Skin epidermis (tissue), 12 donors: ENCODE data around the gene CFAP20.

Experiments used
- H3K27ac ChIP-seq, 21 experiments: fragments of 200-600 bp; sonication (generic) in 11 of 21; one replicate each; pipeline ENCODE4 v1.5.0; 2020; ENCODE audit warnings: mild to moderate bottlenecking in 3 of 21, inconsistent platforms in 2 of 21, moderate library complexity in 2 of 21
- H3K4me3 ChIP-seq, 7 experiments: fragments of 200-600 bp; sonication (generic) in 2 of 7; one replicate each; pipeline ENCODE4 v1.5.0; 2020; ENCODE audit warnings: inconsistent platforms in 2 of 7, mild to moderate bottlenecking in 2 of 7, moderate library complexity in 1 of 7

The CFAP20 gene

DNA sequence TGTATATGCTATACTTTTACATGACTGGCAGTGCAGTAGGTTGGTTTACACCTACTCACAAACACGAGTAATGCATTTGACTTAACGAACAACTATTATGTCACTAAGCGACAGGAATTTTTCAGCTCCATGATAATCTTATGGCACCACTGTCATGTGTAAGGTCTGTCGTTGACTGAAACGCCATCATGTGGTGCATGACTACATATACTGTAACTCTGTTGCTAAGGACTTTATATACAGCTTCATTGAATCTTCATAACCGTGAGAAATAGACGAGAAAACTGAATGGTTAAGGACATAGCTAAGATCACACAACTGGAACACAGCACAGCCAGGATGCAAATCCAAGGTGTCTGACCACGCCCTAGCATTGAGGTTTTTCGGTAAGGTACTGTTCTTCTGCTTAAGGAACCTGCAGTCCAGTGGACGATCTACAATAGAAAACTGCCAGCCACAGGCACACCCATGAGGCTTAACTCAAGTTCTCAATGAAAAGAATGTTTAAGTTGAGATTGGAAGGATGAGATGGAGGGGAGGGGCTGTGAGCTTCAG, 3.3 kb downstream of the CFAP20 start:
- Histone ChIP-seq H3K4me3 (no peak overlapping the region), H3K27ac (peak overlapping the region in 3 of 21 experiments; percentile 17 to 91 (median 89))

DNA sequence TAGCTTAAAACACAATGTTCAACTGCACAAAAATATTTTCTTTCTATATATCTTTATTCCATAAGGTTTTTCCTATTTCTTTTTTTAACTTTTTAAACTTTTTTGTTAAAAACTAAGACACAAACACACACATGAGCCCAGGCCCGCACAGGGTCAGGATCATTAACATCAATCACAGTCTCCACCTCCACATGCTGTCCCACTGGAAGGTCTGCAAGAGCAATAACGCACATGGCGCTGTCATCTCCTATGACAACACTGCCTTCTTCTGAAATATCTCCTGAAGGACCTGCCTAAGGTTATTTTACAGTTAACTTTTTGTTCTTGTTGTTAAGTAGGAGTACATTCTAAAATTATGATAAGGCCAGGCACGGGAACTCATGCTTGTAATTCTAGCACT, 4.1 kb downstream of the CFAP20 start:
- H3K27ac ChIP-seq, result no peak overlapping the region
- H3K4me3 ChIP-seq, result no peak overlapping the region

DNA sequence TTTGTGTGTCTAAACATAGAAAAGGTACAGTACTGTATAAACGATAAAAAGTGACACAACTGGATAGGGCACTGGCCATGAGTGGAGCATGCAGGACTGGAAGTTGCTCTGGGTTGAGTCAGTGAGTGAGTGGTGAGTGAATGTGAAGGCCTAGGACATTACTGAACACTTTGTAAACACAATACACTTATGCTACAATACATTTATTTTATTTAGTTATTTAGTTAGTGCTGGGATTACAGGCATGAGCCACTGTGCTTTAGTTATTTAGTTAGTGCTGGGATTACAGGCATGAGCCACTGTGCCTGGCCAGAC, 4.6 kb downstream of the CFAP20 start:
- H3K27ac ChIP-seq, result peak overlapping the region in 2 of 21 experiments; percentile 39 to 54
- no peak overlapping the region for H3K4me3 ChIP-seq

DNA sequence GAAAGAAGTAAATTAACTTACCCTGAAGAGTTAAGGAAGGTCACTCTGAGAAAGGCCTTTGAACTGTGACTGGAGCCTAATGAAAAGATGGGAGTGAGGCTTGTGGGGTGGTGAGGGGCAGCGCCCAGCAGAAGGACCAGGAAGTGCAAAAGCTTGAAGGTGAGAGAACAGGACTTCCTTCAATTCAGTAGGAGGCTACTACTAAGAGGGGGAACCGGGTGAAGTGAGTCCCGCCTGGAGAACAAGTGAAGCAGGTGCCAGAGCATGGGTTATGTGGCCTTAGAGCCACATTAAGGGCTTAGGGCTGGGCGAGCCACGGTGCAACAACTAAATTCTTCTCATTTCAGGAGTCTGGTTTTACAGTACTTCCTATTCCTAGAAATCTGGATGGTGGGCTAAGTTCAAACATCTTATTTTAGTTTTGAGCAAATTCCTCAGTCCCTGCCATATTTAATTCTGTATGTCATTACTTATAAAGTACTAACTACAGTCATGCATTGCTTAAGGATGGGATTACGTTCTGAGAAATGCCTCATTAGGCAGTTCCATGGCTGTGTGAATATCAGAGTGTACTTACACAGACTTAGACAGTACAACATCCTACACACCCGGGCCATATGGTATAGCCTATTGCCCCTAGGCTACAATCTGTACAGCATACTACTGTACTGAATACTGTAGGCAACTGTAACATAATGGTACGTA, 5.1 kb downstream of the CFAP20 start:
- Histone ChIP-seq H3K27ac (peak overlapping the region in 2 of 21 experiments; percentile 17 to 54), H3K4me3 (no peak overlapping the region)

DNA sequence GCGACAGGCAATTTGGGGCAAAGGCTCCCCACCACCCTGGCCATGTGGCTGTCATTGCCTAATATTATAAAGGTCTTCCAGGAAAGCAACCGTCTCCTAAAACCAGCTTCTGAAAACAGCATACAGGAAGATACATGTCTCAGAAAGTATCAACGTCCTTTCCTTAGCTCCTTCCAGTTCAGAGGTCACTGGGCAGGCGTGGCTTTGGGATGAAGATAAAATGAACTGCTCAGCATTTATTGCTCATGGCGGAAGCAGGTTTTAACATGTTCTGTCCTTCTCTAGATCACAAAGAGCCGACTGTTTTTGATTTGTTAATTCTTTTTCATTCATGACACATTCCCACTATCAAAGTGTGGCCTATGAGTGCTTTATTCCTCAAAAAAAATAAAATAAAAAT, 8.0 kb downstream of the CFAP20 start:
- Histone ChIP-seq H3K4me3 (no peak overlapping the region), H3K27ac (peak overlapping the region in 6 of 21 experiments; percentile 14 to 64 (median 34))

DNA sequence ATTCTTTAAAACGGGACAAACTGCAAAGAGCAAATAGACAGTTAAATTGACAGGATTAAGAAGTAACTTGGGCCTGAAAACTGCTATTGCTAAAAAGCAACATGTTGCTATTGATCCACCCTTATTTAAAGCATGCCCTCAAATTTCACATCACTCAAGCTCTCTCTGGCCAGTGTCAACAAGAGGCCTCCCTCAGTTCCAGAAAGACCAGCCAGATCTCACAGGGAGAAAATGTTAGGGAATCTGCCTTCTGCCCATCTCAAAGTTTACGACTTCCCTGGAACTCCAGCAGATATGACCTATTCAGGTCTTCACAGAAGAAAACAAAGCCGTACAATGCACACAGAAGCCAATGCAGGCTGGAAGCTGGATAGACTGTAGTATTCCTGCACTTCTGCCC, 8.9 kb downstream of the CFAP20 start:
- Histone ChIP-seq H3K27ac (peak overlapping the region in 3 of 21 experiments; percentile 10 to 49 (median 17)), H3K4me3 (no peak overlapping the region)

DNA sequence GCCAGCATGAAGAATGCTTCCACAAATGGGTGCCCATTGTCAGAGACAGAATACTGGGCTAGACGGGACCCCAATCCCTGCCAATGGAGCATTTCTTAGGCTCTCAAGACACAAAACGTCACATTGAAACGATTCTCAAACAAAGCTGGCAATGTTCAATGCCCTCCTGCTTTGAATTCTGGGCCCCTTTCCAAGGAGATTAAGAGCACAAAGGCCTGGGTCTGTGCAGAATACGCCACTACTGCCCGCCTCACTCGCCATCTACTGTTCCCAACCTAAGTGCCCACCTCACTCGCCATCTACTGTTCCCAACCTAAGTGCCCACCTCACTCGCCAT, 9.7 kb downstream of the CFAP20 start:
- Histone ChIP-seq H3K4me3 (no peak overlapping the region), H3K27ac (peak overlapping the region in 3 of 21 experiments; percentile 7 to 49 (median 7))

DNA sequence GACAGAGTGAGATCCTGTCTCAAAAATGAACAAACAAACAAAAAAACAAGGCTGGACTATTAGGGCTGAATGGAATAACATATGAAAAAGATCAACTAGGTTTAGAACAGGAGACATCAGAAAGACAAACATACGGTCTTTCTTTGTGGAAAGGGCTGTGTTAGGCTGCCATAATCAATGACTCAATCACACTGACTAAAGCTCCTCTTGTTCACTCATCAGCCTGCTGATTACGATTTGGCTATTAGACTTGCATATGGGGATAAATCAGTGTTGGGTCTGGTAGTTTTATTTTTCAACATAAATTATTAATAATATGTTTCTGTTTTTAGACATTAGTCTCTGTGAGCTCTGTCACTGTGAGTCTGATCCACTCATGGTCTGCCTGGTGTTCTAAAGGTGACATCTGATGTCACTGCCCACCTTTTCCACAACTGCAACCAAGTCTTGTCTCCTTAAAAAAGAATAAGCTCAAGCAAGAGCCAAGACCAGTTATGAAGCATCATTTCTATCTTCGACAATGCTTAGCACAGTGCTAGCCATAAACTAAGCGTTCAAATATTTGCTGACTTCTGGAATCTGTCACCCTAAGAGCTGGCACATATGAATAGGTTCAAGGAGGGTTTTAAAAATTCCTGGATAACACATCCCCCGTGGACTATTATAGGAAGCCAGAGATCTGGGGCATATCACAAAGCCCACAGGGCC, 10.2 kb downstream of the CFAP20 start:
- no peak overlapping the region for H3K4me3 ChIP-seq
- peak overlapping the region in 4 of 21 experiments; percentile 7 to 49 (median 10) for H3K27ac ChIP-seq

DNA sequence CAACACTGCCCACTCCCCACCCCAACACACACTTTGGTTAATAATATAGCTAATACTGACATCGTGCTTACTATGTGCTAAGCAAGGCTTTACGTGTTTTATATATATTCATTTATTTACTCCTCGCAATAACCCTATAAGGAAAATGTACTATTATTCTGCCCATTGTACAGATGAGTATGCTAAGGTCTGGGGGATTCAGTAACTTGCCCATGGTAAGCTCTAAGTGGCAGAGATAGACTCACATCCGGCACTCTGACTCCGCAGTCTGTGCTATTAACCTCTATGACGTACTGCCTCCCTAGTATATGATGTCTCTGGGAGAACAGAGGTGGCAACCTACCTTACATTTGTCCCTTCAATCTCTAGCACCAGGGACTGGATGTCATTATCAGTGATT, 12.7 kb downstream of the CFAP20 start:
- no peak overlapping the region for H3K27ac ChIP-seq

DNA sequence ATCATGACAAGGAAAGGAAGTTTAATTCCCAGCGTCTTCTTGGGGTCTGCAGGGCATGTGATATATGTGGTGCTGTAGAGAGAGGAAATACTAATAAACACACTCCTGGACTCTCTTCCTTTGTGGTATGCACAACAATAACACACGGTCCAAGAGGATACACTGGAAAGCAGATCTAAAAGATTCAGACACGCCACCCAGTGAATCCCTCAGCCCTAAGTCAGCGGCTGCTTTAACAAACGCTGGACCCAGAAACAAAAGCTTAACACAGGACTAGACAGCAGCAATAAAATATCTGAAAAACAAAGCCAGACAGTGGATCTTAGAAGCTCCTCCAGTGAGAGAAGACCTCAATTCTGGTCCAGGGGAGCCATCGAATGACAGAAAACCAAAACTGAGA, 13.1 kb downstream of the CFAP20 start:
- Histone ChIP-seq H3K4me3 (no peak overlapping the region), H3K27ac (no peak overlapping the region)

More for the DNA sequence above, 12.7 kb downstream of the CFAP20 start:
- no peak overlapping the region for H3K4me3 ChIP-seq

DNA sequence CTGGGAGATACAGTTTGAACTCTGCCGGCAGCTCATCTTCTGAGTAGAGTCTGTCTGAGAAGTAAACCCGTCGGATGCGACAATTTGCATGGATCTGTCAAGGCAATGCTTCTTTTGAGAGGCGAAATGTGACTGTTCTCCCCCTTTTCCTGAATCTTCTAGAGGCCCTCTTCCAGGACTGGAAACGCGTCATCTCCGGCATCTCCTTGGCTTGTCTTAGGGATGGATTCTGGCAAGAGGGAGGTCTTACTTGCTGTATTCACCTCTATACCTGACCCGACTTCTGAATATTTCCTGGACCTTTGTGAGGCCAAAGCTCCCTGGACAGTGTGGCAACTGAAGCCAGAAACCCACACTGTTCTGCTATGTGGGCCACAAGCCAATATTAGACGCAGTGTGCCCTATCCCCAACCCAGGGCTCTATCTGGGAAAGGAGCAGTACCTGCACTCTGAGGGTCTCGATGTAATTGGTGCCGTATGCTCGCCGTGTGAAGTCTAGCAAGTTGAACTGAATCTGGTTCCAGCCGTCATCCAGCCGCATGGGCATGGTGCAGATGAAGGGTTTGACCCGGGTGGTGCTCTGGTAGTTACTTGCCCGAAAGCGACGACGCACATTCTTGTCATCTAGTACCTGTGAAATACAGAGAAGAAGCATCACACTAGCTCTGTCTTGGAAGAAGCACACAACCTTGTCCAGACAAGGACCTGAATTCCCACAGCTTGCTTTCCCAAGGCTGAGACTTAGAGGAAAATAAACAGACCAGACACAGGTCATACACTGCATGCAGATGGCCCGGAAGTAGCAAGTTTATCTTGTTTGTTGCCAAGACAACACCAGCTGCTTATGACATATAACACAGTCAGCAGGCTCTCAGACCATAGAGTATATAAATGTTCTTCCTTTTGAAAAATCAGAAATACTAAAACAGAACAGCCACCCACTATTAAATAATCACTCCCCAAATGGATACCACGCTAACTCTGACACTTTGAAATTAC, 14.1 kb downstream of the CFAP20 start:
- H3K27ac ChIP-seq, result no peak overlapping the region
- no peak overlapping the region for H3K4me3 ChIP-seq

DNA sequence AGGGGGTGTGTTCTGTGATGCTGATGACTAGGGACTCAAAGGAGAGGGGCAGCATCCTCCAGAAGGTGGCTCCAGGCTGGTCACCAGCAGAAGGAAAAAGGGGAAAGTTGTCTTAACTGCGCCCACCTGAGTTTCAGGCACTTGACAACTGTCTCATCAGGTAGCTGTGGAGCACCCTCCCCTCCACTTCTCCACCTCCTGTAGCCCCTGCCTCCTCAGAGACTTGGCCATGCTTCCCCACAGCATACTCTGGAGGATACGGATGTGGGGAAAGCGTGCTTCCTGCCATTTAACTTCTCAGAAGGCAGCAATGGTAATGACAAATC, 17.9 kb downstream of the CFAP20 start:
- Histone ChIP-seq H3K27ac (no peak overlapping the region), H3K4me3 (no peak overlapping the region)

DNA sequence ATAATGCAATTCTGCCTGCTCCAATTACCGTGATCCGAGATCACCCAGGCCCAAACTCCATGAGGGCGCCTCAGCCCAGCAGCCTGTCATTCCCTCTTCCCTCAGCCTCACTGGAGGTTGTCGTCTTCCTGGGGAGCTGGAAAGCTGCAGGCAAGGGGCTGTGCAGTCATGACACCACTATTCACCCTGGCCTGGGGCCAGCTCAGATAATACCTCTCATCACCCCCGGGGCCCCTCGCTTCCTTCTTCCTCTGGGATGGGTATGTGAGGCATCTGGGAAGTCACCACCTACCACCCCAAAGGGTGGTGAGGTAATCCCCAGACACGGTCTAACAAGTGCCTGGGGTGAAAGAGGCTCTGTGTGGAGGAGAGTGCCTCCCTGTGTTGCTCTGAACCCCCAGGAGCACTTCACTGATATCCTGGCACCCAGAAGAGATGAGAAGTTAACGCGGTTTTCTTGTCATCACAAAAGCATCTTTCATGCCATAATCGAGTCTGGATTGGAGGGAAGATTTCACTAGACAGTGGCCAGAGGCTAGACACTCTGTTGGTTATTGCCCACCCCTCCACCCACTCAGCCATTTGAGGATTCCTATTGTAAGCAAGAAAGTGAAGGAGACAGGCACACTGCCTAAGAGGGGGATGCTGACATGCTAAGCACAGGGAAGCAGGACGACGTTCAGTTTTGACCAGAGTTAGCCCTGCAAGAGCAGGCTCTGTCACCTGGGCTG, 18.4 kb downstream of the CFAP20 start:
- Histone ChIP-seq H3K27ac (no peak overlapping the region), H3K4me3 (no peak overlapping the region)

DNA sequence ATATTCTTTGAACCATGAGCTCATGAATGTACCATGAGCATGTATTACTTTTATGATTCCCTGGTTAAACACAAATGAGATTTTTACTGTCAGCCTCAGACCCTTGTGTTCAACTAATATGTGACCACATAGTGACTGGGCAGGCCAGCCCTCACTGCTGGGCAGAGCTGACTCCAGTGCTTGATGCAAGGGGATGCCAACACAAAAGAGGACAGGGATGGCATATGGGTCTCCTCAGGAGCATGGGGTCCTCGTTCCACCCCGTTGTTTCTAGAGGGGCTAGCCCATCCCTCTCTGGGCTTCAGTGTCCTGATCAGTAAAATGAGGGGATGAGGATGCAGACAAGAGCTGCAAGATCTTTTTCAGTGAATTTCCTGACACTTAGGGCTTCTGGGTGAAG, 19.3 kb downstream of the CFAP20 start:
- Histone ChIP-seq H3K27ac (no peak overlapping the region), H3K4me3 (no peak overlapping the region)

DNA sequence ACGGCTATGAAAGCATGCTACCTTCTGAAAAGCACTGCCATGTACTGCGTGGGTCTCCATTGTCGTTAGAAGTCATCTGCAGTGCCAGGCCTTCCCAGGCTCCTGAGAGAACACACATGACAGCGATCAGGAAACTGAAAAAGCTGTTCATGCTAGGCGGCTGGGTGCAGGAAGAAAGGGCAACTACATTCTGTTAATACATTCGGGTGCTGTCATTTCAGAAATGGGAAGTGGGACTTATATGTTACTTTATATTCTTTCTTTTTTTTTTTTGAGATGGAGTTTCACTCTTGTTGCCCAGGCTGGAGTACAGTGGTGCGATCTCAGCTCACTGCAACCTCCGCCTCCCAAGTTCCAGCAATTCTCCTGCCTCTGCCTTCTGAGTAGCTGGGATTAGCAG, 19.9 kb downstream of the CFAP20 start:
- Histone ChIP-seq H3K4me3 (no peak overlapping the region), H3K27ac (no peak overlapping the region)

DNA sequence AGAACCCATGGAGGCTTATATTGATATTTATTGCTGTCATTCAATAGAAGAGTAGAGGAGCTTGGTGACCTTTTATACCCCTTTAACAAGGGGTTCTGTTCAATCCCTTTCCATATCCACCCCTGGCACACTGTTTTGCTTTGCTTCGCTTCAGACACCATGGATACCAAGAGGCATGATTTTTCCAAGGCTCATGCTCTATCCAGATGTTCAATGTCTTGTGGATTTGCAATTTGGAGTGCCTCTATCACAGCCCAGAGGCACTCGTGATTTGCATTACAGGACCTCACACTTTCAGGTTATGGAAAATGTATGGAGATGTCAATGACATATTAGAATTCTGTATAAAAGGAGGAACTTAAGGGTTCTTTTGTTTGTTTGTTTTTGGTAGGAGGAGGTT, 21.5 kb downstream of the CFAP20 start:
- H3K4me3 ChIP-seq, result no peak overlapping the region
- H3K27ac ChIP-seq, result no peak overlapping the region

DNA sequence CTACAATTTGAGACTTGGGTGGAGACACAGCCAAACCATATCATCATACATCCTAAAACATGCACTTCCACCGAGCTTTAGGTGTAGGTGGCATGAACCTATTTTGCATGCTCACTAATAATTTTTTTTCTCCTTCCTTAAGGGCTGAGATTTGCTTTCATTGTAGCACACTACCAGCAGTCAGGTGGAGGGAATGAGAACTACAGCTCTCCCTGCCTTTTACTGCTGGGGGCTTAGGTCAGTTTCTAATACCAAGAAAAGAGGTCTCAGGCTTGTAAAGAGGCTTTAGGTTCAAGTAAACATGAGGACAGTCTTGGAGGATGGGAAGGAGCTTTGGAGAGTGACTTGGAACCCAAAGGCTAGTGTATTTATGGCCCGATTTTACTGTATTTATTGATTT, 22.0 kb downstream of the CFAP20 start:
- Histone ChIP-seq H3K27ac (no peak overlapping the region), H3K4me3 (no peak overlapping the region)

DNA sequence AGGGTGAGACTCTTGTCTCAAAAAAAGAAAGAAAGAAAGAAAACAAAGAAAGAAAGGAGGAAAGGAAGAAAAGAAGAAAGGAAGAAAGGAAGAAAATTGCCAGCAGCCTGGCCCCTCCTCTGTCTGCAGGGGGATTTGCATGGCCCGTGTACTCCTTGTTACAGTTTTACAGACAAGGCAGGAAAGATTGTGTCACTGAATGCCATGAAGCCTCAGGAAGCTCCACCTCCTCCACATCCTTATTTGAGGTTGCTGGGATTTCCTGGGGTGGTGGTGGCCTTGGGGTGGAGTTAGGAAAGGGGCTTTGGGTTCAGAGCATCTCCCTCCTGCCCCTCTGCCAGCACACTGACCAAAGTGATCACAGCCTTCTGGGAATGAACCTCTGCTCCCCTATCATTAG, 23.6 kb downstream of the CFAP20 start:
- no peak overlapping the region for H3K27ac ChIP-seq
- H3K4me3 ChIP-seq, result no peak overlapping the region

DNA sequence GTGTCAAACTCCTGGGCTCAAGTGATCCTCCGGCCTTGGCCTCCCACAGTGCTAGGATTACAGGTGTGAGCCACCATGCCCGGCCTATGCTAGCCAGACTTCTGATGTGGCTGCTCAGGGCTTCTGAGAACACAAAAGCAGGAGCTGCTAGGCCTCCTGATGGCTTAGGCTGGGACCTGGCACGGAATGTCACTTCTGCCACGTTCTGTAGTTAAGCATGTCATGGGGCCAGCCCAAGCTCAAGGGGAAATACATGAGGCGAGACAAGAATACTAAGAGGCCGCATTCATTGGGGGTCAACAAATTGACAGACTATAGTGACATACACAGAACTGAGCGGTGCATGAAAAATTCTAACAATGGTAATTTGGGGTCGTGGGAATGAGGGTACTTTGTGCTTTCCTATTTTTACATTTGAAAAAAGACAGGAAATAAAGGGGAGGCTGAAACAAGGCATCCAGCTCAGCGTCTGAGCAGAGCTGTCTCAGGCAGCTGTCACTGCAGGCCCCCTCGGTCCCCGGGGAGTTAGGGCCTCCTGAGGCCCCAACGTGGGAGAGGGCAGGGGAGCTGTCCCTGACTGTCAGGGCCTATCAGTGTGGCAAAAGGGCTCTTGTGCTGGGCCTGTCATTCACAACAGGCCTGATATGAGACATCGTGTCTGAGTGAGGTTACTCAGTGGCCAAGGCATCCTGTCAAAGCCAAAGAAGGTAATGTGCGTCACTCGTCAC, 26.4 kb downstream of the CFAP20 start:
- Histone ChIP-seq H3K27ac (no peak overlapping the region), H3K4me3 (no peak overlapping the region)
